Epithelial cell of esophagus (primary cell): ENCODE results near the gene BEND7.

Experiments used
- DNase-seq: peaks from one replicate; pipeline ENCODE4 v3.0.0; 2010; ENCODE audit warnings: low read depth
- H3K4me3 ChIP-seq: 2 replicates; pipeline ENCODE4 v1.5.1; 2011; ENCODE audit warnings: mild to moderate bottlenecking, low read length, control low read depth
- CTCF ChIP-seq: IDR thresholded peaks from 2 replicates; pipeline ENCODE4 v1.5.1; 2011; ENCODE audit warnings: low read depth, mild to moderate bottlenecking, low read length, control low read depth, inconsistent platforms; ENCODE audit not compliant: insufficient read depth; ENCODE audit errors: missing control alignments

The BEND7 gene

GRCh38 chr10:13402021-13402420 is 126.8 kb downstream of the BEND7 start:
- no peak overlapping the region for H3K4me3 ChIP-seq
- no peak for DNase-seq
- no peak for TF ChIP-seq CTCF

- TF ChIP-seq CTCF = no peak
- H3K4me3 ChIP-seq = no peak overlapping the region
- no peak for DNase-seq
Observed at GRCh38 chr10:13401142-13401541, 127.7 kb downstream of the BEND7 start.

GRCh38 chr10:13400196-13400965 is 128.4 kb downstream of the BEND7 start:
- TF ChIP-seq CTCF = no peak
- no peak for DNase-seq
- no peak overlapping the region for H3K4me3 ChIP-seq

- no peak for DNase-seq
- no peak overlapping the region for H3K4me3 ChIP-seq
- no peak for TF ChIP-seq CTCF
Observed at GRCh38 chr10:13399752-13400151, 129.1 kb downstream of the BEND7 start.

GRCh38 chr10:13399236-13399635 is 129.6 kb downstream of the BEND7 start:
- H3K4me3 ChIP-seq = no peak overlapping the region
- no peak for DNase-seq
- TF ChIP-seq CTCF = no peak

- no peak for TF ChIP-seq CTCF
- H3K4me3 ChIP-seq = no peak overlapping the region
Observed at GRCh38 chr10:13397052-13397451, 131.8 kb downstream of the BEND7 start.

GRCh38 chr10:13396369-13396768 is 132.4 kb downstream of the BEND7 start:
- no peak overlapping the region for H3K4me3 ChIP-seq
- no peak for DNase-seq
- no peak for TF ChIP-seq CTCF

More at GRCh38 chr10:13397052-13397451, 131.8 kb downstream of the BEND7 start:
- DNase-seq = no peak
